ENCODE results near the gene TUBA1A. TPM values are rescaled to one million over a fixed set of nuclear protein-coding genes. Genes with fewer than 3 reads are reported as not detected.

The TUBA1A gene
- polyA plus RNA-seq (2011; rRNA removed) (163 and 231 TPM in 2 replicates), polyA plus RNA-seq (2017; fragmentation: RNase III; extraction: RNeasy Plus Mini Kit Qiagen cat#74134 plus additional on column Dnase treatment) (218 to 241 TPM (median 222 TPM) in 3 replicates), polyA minus RNA-seq (2011; rRNA and poly(A)+ RNA removed) (207 and 253 TPM in 2 replicates)
- polyA plus RNA-seq (2012; cell fraction: cytosol; rRNA removed) = 298 and 345 TPM in 2 replicates
- 421 and 435 TPM in 2 replicates for polyA plus RNA-seq (2012; cell fraction: nucleus; rRNA removed)

DNA sequence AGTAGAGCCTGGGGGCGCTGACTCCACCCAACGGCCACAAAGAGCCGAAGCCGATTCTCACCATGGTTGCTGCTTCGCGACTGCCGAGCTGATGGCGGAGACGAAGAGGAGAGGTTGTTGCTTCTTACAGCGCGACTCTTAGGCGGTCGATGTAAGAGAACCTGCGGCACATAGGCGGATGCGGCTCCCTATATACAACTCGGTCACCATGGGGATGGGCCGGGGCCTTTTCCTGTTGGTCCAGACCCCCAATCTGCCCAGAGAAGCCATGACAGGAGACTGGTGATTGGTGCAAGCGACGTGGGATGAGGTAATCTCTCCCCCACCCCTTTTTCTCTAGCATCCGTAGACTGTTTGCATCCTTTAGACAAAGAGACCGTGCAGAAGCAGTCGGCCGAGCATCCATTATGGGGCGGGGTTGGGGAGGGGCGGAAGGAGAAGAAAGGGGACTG, at the start of gene TUBA1A:
TSS of gene TUBA1A (minus strand) at position 165 of the 452 bp plus-strand sequence. CDS start at position 64, 101 bp downstream.
- POLR2A ChIA-PET = interaction anchor here (0.5 to 4.7 kb wide), 19 partner anchors 10 to 120 kb away, joined by 3 to 66 read pairs (median 6); partner anchors contain the start of genes LMBR1L, RHEBL1, TUBA1B and TUBA1C
- FAIRE-seq (no peak), ATAC-seq (peak; percentile 95), DNase-seq (ENCODE audit: low read depth in 1 of 2, low spot score in 1 of 2) (peak; percentile 95 to 99)
- Histone ChIP-seq H3K4me2 (peak within 1 kb of the TSS; percentile 81), H3K27ac (peak within 1 kb of the TSS; percentile 90 to 92), H3K4me1 (peaks cover 19% of the 10 kb centered on the region), H3K4me3 (peak within 1 kb of the TSS; percentile 89), H3K9me3 (no peaks in the 10 kb centered on the region)
- under 1% methylated on average over 26 of the region's 26 CpGs for WGBS (ENCODE audit: missing lambda C conversion rate)
- TF ChIP-seq EHMT2 (IDR thresholded peaks at IDR 0.05; ENCODE audit: low read depth) (no peak), RARB (CRISPR knock-in tag; IDR thresholded peaks at IDR 0.05) (no peak), NFE2L2 (conservative IDR thresholded peaks at IDR 0.05; ENCODE audit: low read length) (no peak), CBX2 (IDR thresholded peaks at IDR 0.05; ENCODE audit: borderline replicate concordance, low read depth) (no peak), RFX5 (IDR thresholded peaks at IDR 0.05) (peak; percentile 96), CEBPB (IDR thresholded peaks at IDR 0.05) (peak in 1 of 2 experiments; percentile 57; a peak in 1 of 4 replicates), POLR2A (IDR thresholded peaks at IDR 0.05; ENCODE audit: low read length) (peak; percentile 99), FOXS1 (CRISPR knock-in tag; IDR thresholded peaks at IDR 0.05) (no peak), HDAC2 (IDR thresholded peaks at IDR 0.05) (peak; percentile 10; the same call in 1 of the 2 replicates), JUN (IDR thresholded peaks at IDR 0.05) (peak; percentile 72 to 91; a peak in 4 of 5 replicates), RAD21 (conservative IDR thresholded peaks at IDR 0.05 in 1 of 2, IDR thresholded peaks at IDR 0.05 in 1 of 2) (peak in 1 of 2 experiments; percentile 47; a peak in 3 of 5 replicates)
- TF ChIP-seq, protein P1, sequence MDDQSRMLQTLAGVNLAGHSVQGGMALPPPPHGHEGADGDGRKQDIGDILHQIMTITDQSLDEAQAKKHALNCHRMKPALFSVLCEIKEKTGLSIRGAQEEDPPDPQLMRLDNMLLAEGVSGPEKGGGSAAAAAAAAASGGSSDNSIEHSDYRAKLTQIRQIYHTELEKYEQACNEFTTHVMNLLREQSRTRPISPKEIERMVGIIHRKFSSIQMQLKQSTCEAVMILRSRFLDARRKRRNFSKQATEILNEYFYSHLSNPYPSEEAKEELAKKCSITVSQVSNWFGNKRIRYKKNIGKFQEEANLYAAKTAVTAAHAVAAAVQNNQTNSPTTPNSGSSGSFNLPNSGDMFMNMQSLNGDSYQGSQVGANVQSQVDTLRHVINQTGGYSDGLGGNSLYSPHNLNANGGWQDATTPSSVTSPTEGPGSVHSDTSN (IDR thresholded peaks at IDR 0.05) = peak; percentile 33; the same call in 1 of the 2 replicates
- TF ChIP-seq, protein P2, sequence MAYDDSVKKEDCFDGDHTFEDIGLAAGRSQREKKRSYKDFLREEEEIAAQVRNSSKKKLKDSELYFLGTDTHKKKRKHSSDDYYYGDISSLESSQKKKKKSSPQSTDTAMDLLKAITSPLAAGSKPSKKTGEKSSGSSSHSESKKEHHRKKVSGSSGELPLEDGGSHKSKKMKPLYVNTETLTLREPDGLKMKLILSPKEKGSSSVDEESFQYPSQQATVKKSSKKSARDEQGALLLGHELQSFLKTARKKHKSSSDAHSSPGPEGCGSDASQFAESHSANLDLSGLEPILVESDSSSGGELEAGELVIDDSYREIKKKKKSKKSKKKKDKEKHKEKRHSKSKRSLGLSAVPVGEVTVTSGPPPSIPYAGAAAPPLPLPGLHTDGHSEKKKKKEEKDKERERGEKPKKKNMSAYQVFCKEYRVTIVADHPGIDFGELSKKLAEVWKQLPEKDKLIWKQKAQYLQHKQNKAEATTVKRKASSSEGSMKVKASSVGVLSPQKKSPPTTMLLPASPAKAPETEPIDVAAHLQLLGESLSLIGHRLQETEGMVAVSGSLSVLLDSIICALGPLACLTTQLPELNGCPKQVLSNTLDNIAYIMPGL (CRISPR knock-in tag; IDR thresholded peaks at IDR 0.05; ENCODE audit: borderline replicate concordance) = no peak
- TF ChIP-seq, protein P3, sequence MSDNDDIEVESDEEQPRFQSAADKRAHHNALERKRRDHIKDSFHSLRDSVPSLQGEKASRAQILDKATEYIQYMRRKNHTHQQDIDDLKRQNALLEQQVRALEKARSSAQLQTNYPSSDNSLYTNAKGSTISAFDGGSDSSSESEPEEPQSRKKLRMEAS (IDR thresholded peaks at IDR 0.05) = peak; percentile 70
- TF ChIP-seq, protein P4, sequence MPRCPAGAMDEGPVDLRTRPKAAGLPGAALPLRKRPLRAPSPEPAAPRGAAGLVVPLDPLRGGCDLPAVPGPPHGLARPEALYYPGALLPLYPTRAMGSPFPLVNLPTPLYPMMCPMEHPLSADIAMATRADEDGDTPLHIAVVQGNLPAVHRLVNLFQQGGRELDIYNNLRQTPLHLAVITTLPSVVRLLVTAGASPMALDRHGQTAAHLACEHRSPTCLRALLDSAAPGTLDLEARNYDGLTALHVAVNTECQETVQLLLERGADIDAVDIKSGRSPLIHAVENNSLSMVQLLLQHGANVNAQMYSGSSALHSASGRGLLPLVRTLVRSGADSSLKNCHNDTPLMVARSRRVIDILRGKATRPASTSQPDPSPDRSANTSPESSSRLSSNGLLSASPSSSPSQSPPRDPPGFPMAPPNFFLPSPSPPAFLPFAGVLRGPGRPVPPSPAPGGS (IDR thresholded peaks at IDR 0.05) = peak; percentile 97
- TF ChIP-seq, protein P5, sequence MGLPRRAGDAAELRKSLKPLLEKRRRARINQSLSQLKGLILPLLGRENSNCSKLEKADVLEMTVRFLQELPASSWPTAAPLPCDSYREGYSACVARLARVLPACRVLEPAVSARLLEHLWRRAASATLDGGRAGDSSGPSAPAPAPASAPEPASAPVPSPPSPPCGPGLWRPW (IDR thresholded peaks at IDR 0.05) = no peak
- CTCF ChIA-PET = interaction anchor here (1.0 to 2.8 kb wide), 9 partner anchors 9 to 133 kb away, joined by 3 to 20 read pairs (median 3); no protein-coding TSS in a partner anchor

DNA sequence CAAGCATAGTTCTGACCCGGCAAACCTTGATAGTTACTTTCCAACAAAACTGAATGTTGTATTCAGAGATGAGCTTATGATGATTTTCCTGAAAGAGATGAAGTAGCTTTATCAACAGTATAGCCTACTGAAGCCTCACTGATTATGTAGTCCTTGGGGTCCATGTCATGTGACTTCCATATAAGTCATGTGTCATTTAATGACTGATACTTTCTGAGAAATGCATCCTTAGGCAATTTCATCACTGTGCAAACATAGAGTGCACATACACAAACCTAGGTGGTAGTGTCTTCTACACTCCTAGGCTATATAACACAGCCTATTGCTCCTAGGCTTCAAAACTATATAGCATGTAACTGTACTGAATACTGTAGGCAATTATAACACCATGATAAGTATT, 47.5 kb upstream of the TUBA1A start:
- no peak overlapping the region for H3K27ac ChIP-seq
- no peak for ATAC-seq
- no peak overlapping the region for H3K4me2 ChIP-seq
- ChIA-PET POLR2A (interaction anchor here (1.2 to 3.1 kb wide), 2 partner anchors 28 to 105 kb away, joined by 3 to 45 read pairs; partner anchors contain the start of genes TUBA1B and TUBA1C), CTCF (interaction anchor here (1.0 to 3.9 kb wide), 11 partner anchors 15 to 172 kb away, joined by 3 to 19 read pairs (median 8); no protein-coding TSS in a partner anchor)
- H3K4me3 ChIP-seq = no peak overlapping the region
- WGBS (ENCODE audit: missing lambda C conversion rate) = 93% methylated on average over 1 of the region's 1 CpG
- no peak for FAIRE-seq
- DNase-seq (ENCODE audit: low read depth in 1 of 2, low spot score in 1 of 2) = no peak
- TF ChIP-seq CHD2 (IDR thresholded peaks at IDR 0.05; ENCODE audit: low read length, partially characterized antibody) = no peak
- TF ChIP-seq, protein P6, sequence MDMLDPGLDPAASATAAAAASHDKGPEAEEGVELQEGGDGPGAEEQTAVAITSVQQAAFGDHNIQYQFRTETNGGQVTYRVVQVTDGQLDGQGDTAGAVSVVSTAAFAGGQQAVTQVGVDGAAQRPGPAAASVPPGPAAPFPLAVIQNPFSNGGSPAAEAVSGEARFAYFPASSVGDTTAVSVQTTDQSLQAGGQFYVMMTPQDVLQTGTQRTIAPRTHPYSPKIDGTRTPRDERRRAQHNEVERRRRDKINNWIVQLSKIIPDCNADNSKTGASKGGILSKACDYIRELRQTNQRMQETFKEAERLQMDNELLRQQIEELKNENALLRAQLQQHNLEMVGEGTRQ (IDR thresholded peaks at IDR 0.05) = peak; percentile 77
- H3K4me1 ChIP-seq = peaks cover 3% of the 10 kb centered on the region; the same call in 1 of the 3 replicates
- H3K9me3 ChIP-seq = no peaks in the 10 kb centered on the region
